ENCODE results near the gene ITPR1.

Gene ITPR1

DNA sequence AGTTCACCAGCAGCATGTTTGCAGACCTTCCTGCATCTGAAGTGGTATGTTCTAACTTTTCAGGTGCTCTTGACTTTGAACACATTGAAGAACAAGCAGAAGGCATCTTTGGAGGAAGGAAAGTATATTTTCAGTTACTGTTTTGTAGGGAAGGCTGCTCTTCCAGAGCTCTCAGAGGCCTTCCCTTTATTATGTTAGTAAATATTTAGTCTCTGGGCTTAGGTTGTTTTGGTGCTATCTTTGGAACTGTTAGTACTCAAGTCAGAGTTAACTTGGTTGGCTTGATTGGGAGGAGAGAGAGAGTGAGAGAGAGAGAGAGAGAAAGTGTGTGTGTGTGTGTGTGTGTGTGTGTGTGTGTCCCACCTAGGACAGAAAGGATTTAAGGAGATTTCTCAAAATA lies 188.2 kb downstream of the ITPR1 start:
- H3K27ac ChIP-seq (replicated peaks) = no peak overlapping the region
- no peak for DNase-seq (ENCODE audit: low read depth in 1 of 2, low spot score in 1 of 2)
- TF ChIP-seq GABPA (IDR thresholded peaks at IDR 0.05; ENCODE audit: low read depth) = no peak

DNA sequence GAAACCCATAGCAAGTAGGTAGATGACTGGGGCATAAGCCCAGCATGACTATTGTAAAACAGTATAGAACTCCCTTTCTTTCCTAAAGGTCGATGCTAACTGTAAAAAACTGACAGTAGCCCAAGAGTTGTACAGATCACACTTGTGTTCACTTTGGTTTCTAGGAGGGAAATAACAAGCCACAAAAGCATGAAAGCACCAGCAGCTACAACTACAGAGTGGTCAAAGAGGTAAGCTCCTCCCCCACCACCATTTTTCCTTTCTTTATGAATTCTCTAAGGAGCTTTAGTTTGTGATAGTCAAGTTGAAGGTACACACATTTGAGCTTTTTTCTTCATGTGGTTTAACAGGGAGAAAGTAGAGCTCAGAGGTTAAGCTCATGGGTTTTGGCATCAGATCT lies 191.0 kb downstream of the ITPR1 start:
- TF ChIP-seq POLR2AphosphoS5 (IDR thresholded peaks at IDR 0.05; ENCODE audit: low read depth) (no peak), REST (IDR thresholded peaks at IDR 0.05; ENCODE audit: insufficient replicate concordance, low read depth) (no peak), GABPA (IDR thresholded peaks at IDR 0.05; ENCODE audit: low read depth) (no peak), SPI1 (IDR thresholded peaks at IDR 0.05; ENCODE audit: borderline replicate concordance, low read depth) (no peak)
- TF ChIP-seq, protein P1, sequence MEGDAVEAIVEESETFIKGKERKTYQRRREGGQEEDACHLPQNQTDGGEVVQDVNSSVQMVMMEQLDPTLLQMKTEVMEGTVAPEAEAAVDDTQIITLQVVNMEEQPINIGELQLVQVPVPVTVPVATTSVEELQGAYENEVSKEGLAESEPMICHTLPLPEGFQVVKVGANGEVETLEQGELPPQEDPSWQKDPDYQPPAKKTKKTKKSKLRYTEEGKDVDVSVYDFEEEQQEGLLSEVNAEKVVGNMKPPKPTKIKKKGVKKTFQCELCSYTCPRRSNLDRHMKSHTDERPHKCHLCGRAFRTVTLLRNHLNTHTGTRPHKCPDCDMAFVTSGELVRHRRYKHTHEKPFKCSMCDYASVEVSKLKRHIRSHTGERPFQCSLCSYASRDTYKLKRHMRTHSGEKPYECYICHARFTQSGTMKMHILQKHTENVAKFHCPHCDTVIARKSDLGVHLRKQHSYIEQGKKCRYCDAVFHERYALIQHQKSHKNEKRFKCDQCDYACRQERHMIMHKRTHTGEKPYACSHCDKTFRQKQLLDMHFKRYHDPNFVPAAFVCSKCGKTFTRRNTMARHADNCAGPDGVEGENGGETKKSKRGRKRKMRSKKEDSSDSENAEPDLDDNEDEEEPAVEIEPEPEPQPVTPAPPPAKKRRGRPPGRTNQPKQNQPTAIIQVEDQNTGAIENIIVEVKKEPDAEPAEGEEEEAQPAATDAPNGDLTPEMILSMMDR (IDR thresholded peaks at IDR 0.05; ENCODE audit: insufficient read depth, low read length) = no peak
- no peak for DNase-seq (ENCODE audit: low read depth in 1 of 2, low spot score in 1 of 2)
- no peak overlapping the region for H3K27ac ChIP-seq (replicated peaks)

More for the DNA sequence above, 188.2 kb downstream of the ITPR1 start:
- Histone ChIP-seq H3K27me3 (ENCODE audit: insufficient read depth, poor library complexity, severe bottlenecking) (no peaks in the 10 kb centered on the region), H3K4me3 (replicated peaks; ENCODE audit: insufficient read depth, low read length) (no peak overlapping the region)

GRCh38 chr3:4684976-4685375 lies 191.8 kb downstream of the ITPR1 start:
- Histone ChIP-seq H3K27ac (replicated peaks) (no peak overlapping the region), H3K27me3 (ENCODE audit: insufficient read depth, poor library complexity, severe bottlenecking) (no peaks in the 10 kb centered on the region), H3K4me3 (replicated peaks; ENCODE audit: insufficient read depth, low read length) (no peak overlapping the region)
- TF ChIP-seq REST (IDR thresholded peaks at IDR 0.05; ENCODE audit: insufficient replicate concordance, low read depth) (no peak), POLR2AphosphoS5 (IDR thresholded peaks at IDR 0.05; ENCODE audit: low read depth) (no peak), SPI1 (IDR thresholded peaks at IDR 0.05; ENCODE audit: borderline replicate concordance, low read depth) (no peak), GABPA (IDR thresholded peaks at IDR 0.05; ENCODE audit: low read depth) (no peak)
- TF ChIP-seq, protein P1 (IDR thresholded peaks at IDR 0.05; ENCODE audit: insufficient read depth, low read length) = no peak
- DNase-seq (ENCODE audit: low read depth in 1 of 2, low spot score in 1 of 2) = no peak

More for the DNA sequence above, 191.0 kb downstream of the ITPR1 start:
- no peak overlapping the region for H3K4me3 ChIP-seq (replicated peaks; ENCODE audit: insufficient read depth, low read length)
- no peaks in the 10 kb centered on the region for H3K27me3 ChIP-seq (ENCODE audit: insufficient read depth, poor library complexity, severe bottlenecking)

- TF ChIP-seq POLR2AphosphoS5 (IDR thresholded peaks at IDR 0.05; ENCODE audit: low read depth) = no peak
- TF ChIP-seq, protein P1 (IDR thresholded peaks at IDR 0.05; ENCODE audit: insufficient read depth, low read length) = no peak
- no peak for TF ChIP-seq REST (IDR thresholded peaks at IDR 0.05; ENCODE audit: insufficient replicate concordance, low read depth)
- no peak for DNase-seq (ENCODE audit: low read depth in 1 of 2, low spot score in 1 of 2)
- no peaks in the 10 kb centered on the region for H3K27me3 ChIP-seq (ENCODE audit: insufficient read depth, poor library complexity, severe bottlenecking)
- H3K27ac ChIP-seq (replicated peaks) = no peak overlapping the region
- no peak overlapping the region for H3K4me3 ChIP-seq (replicated peaks; ENCODE audit: insufficient read depth, low read length)
These were observed 192.7 kb downstream of the ITPR1 start for GRCh38 chr3:4685673-4686345.

All from HL-60 (cell line).